Upper lobe of right lung (tissue), 1 donor: ENCODE results near the gene INO80B. TPM values are rescaled to one million over a fixed set of nuclear protein-coding genes. Genes with fewer than 3 reads are reported as not detected.
"Not testable (repeated sequence)": the region's sequence is repeated elsewhere in the genome, so short reads cannot be mapped to it uniquely, and the experiment has no call there.

ENCODE experiments used
- ATAC-seq: fragments of 200-7000 bp; cut with Tn5 transposase; one replicate; pipeline ENCODE4 v1.9.1; 2020; ENCODE audit warnings: mild to moderate bottlenecking, moderate library complexity
- DNase-seq: peaks from one replicate; pipeline ENCODE4 v3.0.0-alpha.2; 2020
- H3K27ac ChIP-seq: fragments of 200-600 bp; one replicate; pipeline ENCODE4 v1.8.0; 2022
- H3K27me3 ChIP-seq: fragments of 200-600 bp; one replicate; pipeline ENCODE4 v1.8.0; 2022; ENCODE audit warnings: mild to moderate bottlenecking
- H3K36me3 ChIP-seq: fragments of 200-600 bp; one replicate; pipeline ENCODE4 v1.8.0; 2022
- H3K4me1 ChIP-seq: fragments of 200-600 bp; one replicate; pipeline ENCODE4 v1.8.0; 2022
- H3K4me3 ChIP-seq: fragments of 200-600 bp; one replicate; pipeline ENCODE4 v1.8.0; 2022; ENCODE audit warnings: mild to moderate bottlenecking
- H3K9me3 ChIP-seq: fragments of 200-600 bp; one replicate; pipeline ENCODE4 v1.8.0; 2022
- intact Hi-C: fragments of 100-400 bp; cut with DNase I; formaldehyde crosslinking; loops from one replicate; pipeline ENCODE4 v1.11.0; 2022
- total RNA-seq: library from RNA; stranded (reverse); fragmentation: NEBNext Ultra II Directional; extraction: Animal tissue kit (Norgen Biotek cat#: 25700); gene quantifications from one replicate; pipeline ENCODE4 v1.2.1, GENCODE V29; 2021
- TF ChIP-seq, protein P1 (sequence below): fragments of 200-600 bp; IDR thresholded peaks from one replicate; pipeline ENCODE4 v1.8.0; 2022; ENCODE audit warnings: antibody characterized with exemption
- donor health status: DM: no; HTN: yes; CAD: no; lungs with severe emphysema.

The INO80B gene
- total RNA-seq, 1 donor from 2014 or later, result 30.2 TPM

DNA sequence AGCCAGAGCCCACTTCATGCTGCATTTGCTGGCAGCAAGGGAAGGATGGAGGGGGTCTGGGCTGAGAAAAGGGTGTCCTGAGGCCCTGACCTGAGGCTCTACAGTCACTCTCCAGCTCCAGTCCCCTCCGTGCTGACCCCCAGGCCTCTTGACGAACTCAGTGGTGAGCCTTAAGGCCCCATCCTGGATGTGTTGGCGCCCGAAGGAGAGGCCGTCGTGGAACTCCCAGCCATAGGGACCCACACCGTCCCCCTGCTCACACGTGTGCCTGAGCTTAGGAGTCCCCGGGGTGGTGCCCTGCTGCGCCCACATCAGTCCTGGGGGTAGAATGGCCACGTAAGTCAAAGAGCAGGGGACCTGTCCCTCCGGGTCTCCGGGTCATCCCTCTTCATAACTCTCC, 9.5 kb downstream of the INO80B start:
- Histone ChIP-seq H3K4me1 (peaks cover 16% of the 10 kb centered on the region), H3K4me3 (peak overlapping the region; percentile 73), H3K9me3 (no peaks in the 10 kb centered on the region), H3K27ac (peak overlapping the region; percentile 93), H3K36me3 (peaks cover 22% of the 10 kb centered on the region), H3K27me3 (no peaks in the 10 kb centered on the region)
- TF ChIP-seq, protein P1, sequence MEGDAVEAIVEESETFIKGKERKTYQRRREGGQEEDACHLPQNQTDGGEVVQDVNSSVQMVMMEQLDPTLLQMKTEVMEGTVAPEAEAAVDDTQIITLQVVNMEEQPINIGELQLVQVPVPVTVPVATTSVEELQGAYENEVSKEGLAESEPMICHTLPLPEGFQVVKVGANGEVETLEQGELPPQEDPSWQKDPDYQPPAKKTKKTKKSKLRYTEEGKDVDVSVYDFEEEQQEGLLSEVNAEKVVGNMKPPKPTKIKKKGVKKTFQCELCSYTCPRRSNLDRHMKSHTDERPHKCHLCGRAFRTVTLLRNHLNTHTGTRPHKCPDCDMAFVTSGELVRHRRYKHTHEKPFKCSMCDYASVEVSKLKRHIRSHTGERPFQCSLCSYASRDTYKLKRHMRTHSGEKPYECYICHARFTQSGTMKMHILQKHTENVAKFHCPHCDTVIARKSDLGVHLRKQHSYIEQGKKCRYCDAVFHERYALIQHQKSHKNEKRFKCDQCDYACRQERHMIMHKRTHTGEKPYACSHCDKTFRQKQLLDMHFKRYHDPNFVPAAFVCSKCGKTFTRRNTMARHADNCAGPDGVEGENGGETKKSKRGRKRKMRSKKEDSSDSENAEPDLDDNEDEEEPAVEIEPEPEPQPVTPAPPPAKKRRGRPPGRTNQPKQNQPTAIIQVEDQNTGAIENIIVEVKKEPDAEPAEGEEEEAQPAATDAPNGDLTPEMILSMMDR, result no peak
- intact Hi-C loops, result no loop called here
- no peak for DNase-seq
- no peak for ATAC-seq

DNA sequence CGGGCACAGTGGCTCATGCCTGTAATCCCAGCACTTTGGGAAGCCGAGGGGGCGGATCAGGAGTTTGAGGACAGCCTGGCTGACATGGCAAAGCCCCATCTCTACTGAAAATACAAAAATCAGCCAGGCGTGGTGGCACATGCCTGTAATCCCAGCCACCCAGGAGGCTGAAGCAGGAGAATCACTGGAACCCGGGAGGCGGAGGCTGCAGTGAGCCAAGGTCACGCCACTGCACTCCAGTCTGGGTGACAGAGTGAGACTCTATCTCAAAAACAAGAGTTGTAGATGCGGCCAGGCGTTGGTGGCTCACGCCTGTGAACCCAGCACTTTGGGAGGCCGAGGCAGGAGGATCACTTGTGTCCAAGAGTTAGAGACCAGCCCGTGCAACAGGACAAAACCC, 15.9 kb downstream of the INO80B start:
- H3K27ac ChIP-seq, DNase-seq, H3K9me3 ChIP-seq, H3K27me3 ChIP-seq, ATAC-seq, intact Hi-C loops, H3K4me3 ChIP-seq: not testable (repeated sequence)
- Histone ChIP-seq H3K36me3 (peaks cover 17% of the 10 kb centered on the region), H3K4me1 (peaks cover 21% of the 10 kb centered on the region)

DNA sequence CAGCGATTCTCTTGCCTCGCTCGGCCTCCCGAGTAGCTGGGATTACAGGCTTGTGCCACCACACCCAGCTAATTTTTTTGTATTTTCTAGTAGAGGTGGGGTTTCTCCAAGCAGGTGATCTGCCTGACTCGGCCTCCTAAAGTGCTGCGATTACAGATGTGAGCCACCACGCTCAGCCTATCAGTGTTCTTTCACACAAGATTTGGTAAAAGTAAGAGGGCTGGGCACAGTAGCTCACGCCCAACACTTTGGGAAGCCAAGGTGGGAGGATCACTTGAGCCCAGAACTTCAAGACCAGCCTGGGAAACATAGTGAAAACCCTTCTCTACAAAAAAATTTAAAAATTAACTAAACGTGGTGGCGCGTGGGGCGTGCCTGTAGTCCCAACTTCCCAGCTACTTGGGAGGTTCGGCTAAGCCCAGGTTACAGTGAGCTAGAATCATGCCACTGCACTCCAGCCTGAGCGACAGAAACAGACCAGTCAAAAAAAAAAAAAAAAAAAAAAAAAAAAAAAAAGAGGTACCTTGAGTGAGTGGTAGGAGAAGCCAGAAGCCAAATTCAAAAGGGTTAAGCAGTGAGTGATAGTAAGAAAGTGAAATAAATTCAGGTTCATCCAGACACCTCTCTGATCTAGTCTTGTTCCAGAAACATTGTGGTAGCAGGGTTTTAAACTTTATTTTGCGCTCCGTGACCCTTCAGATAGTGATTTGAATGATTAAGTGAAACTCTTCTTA, 16.6 kb downstream of the INO80B start:
- DNase-seq (no peak), ATAC-seq (no peak)
- H3K27me3 ChIP-seq, result no peaks in the 10 kb centered on the region
- H3K9me3 ChIP-seq, result no peaks in the 10 kb centered on the region
- TF ChIP-seq, protein P1, result no peak
- intact Hi-C loops, result no loop called here
- H3K4me3 ChIP-seq, result peak overlapping the region; percentile 61
- peaks cover 15% of the 10 kb centered on the region for H3K4me1 ChIP-seq
- peaks cover 17% of the 10 kb centered on the region for H3K36me3 ChIP-seq
- peak overlapping the region; percentile 94 for H3K27ac ChIP-seq

DNA sequence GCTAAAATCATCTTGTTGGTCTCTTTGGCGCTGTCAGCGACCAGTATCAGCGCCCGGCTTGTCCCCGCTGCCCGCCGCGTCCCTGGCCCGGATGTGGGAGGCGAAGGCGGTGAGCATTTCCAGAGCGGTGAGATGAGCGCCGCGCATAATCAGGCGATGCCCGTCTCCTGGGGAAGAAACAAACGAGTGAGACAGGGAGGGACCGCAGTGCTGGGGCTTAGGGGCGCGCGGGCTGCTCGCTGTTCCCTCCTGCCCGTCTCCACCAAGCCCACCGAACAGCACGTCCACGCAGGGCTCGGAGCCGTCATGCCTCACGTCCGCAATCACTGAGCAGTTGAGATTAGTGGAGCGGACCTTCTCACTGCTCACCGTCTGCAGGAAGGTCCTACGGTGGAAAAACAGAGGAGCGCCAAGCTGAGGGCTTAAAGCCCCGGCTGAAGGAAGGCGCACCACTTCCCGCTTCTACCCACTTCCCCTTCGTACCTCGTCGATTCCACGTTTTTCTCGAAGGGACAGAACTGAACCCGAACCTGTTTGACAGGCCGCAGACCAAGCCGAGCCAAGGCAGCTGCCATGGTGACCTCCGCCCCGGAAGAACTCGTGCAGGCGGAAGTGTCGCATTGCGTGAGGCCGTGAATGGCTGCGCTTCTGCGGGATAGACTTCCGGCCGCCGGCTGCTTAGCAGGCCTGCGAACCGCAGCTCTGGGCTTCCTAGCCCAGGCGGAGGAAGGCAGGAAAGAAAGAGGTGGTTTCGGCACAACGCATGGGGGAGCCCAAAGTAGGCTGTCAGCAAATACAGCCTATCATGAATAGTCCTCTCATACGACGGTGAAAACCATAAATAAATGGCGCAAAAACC, 17.4 kb downstream of the INO80B start, which contains the start of gene MRPL53:
MRPL53 (minus strand) TSS at position 595 of the 859 bp plus-strand sequence; CDS start at position 575, 20 bp downstream.
- TF ChIP-seq, protein P1, result no peak
- DNase-seq, result peak; percentile 97
- intact Hi-C loops, result no loop called here
- no peaks in the 10 kb centered on the region for H3K9me3 ChIP-seq
- peaks cover 17% of the 10 kb centered on the region for H3K36me3 ChIP-seq
- H3K27ac ChIP-seq, result peak within 1 kb of the TSS; percentile 94
- peaks cover 23% of the 10 kb centered on the region for H3K4me1 ChIP-seq
- peak within 1 kb of the TSS; percentile 61 for H3K4me3 ChIP-seq
- H3K27me3 ChIP-seq, result no peaks in the 10 kb centered on the region
- ATAC-seq, result peak; percentile 97

DNA sequence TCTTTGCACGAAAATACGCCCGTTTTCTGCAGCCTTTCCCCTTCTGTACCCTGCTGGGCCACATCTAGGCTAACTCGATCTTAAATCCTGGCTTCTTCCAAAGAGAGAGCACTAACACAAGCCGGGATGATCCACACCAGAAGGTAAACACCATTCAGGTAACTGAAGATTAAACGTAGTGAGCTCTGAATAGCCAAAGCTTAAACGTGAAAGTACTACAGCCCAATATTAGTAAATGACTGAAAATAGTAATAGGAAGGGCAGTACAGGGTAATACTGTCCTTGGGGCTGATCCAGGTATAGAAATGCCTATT, 18.0 kb downstream of the INO80B start:
- DNase-seq (no peak), ATAC-seq (no peak)
- TF ChIP-seq, protein P1, result no peak
- intact Hi-C loops, result no loop called here
- Histone ChIP-seq H3K4me1 (peaks cover 26% of the 10 kb centered on the region), H3K9me3 (no peaks in the 10 kb centered on the region), H3K27ac (peak overlapping the region; percentile 94), H3K36me3 (peaks cover 17% of the 10 kb centered on the region), H3K27me3 (no peaks in the 10 kb centered on the region), H3K4me3 (peak overlapping the region; percentile 61)

DNA sequence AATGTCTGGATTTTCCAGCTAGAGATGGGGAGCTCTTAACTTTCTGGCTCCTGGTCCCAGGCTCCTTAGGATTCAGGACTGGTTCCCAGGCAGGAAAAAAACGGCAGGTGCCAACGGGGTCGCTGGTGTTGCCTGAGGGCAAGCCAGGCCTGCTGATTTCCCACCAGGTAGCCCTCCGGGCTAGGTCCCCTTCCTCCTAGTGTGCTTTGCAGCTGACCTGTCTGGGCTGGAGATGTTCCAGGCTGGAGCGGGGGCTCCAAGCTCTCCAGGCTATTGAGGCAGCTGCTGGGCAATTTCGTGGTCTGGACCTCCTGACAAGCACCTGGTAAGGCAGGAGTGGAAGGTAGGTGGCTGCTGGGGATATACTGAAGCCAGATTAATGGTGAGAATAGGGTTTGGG, 19.6 kb downstream of the INO80B start:
- TF ChIP-seq, protein P1, result no peak
- no peak overlapping the region for H3K27ac ChIP-seq
- no peaks in the 10 kb centered on the region for H3K9me3 ChIP-seq
- H3K4me1 ChIP-seq, result peaks cover 26% of the 10 kb centered on the region
- intact Hi-C loops, result no loop called here
- no peak for DNase-seq
- H3K4me3 ChIP-seq, result no peak overlapping the region
- H3K36me3 ChIP-seq, result peaks cover 19% of the 10 kb centered on the region
- no peak for ATAC-seq
- H3K27me3 ChIP-seq, result no peaks in the 10 kb centered on the region
